ENCODE measurements around the gene POU2AF1.
A peak's percentile ranks its signal among the peaks of the same experiment; 100 is the strongest.

The POU2AF1 gene

GRCh38 chr11:111310088-111310487 lies 69.0 kb downstream of the POU2AF1 start:
- peak; percentile 97 for DNase-seq

- no peak for DNase-seq
These were observed 69.7 kb downstream of the POU2AF1 start for GRCh38 chr11:111309215-111309915.

- DNase-seq: peak; percentile 98
These were observed 70.9 kb downstream of the POU2AF1 start for GRCh38 chr11:111308140-111308539.

GRCh38 chr11:111307472-111308108 lies 71.5 kb downstream of the POU2AF1 start:
- peak; percentile 85 for DNase-seq

GRCh38 chr11:111306321-111306720 lies 72.8 kb downstream of the POU2AF1 start:
- DNase-seq: no peak

GRCh38 chr11:111305876-111306275 lies 73.2 kb downstream of the POU2AF1 start:
- no peak for DNase-seq

- peak; percentile 73 for DNase-seq
These were observed 73.8 kb downstream of the POU2AF1 start for GRCh38 chr11:111305162-111305802.

GRCh38 chr11:111303461-111303860 lies 75.6 kb downstream of the POU2AF1 start:
- peak; percentile 88 for DNase-seq

- DNase-seq: peak; percentile 73
These were observed 76.8 kb downstream of the POU2AF1 start for GRCh38 chr11:111302298-111302697.

Measured in NCI-H1105 treated with DMSO at 0.1 percent for 48 hours (cell line).